ENCODE data around the gene LPGAT1.

LPGAT1 gene

DNA sequence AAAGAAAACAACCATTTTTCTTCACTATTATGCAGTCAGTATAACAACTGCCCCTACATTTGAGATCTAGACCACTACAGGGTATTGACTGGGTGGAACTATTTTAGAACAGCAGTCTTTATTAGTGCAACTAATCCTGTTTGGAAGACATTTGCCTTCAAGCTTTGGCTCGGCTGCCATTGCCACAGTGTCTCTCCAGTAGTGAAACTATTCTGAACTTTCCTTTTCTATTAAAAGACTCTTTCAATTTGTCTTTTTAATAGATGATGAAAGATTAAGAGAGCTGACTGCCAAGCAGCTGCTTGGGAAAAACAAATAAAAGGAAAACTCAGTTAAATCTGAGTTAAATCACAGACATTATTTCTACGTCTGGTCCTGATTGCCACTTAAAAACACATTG is 49.3 kb downstream of the LPGAT1 start:
- in situ Hi-C loops (cut with HindIII; ENCODE audit: low sequenced_read_pairs) = loop anchor here (10.0 kb wide), 1 partner anchor 64 kb away; no protein-coding TSS in a partner anchor

DNA sequence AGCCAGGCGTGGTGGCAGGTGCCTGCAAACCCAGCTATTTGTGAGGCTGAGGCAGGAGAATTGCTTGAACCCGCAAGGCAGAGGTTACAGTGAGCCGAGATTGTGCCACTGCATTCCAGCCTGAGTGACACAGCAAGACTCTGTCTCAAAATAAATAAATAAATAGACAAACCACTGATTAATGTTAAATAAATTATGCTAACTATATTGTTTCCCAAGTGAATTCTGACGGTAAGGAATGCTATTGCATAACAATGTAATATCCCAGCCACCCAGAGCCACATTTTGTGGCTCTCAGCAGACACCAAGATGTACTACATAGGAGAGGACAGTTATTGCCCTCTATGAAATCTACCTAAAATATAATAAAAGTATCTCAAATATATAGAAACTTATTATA is 55.4 kb downstream of the LPGAT1 start:
- in situ Hi-C loops (cut with HindIII; ENCODE audit: low sequenced_read_pairs) = no loop called here

DNA sequence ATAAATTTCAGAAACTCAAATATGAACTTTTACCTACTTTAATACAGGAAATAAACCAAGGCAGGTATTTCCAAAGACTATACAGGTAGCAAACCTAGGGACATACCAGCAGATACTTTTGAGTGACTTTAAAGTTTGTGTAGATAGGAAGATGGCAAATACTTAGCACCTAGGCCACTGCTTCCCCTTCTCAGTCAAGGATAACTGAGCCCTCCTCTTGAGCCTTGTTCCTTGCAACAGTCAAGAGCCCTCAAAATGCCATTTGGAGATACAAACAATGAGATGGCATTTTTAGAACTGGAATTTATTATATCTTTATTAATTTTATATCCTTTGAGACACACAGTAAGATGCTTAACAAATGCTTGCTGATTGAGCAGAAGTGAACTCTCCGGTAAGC is 65.9 kb downstream of the LPGAT1 start:
- in situ Hi-C loops (cut with HindIII; ENCODE audit: low sequenced_read_pairs) = no loop called here

DNA sequence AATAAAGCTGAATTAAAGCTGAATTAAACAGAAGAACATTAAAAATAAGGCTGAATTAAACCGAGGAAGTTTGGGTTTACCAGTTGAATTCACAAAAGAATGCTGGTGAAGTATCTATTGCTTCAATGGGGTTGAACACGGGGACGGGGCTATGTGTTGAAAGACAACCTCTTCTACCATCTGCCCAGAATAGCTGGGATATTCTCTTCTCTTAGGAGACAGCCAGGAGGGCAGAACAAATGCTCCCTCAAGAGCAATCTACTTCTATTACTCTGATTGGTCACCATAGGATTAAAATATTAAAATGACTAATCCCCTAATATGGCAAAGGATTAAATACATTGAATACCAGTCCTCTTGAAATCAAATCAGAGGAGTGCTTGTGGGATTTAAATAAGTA is 68.4 kb downstream of the LPGAT1 start:
- in situ Hi-C loops (cut with HindIII; ENCODE audit: low sequenced_read_pairs) = no loop called here

DNA sequence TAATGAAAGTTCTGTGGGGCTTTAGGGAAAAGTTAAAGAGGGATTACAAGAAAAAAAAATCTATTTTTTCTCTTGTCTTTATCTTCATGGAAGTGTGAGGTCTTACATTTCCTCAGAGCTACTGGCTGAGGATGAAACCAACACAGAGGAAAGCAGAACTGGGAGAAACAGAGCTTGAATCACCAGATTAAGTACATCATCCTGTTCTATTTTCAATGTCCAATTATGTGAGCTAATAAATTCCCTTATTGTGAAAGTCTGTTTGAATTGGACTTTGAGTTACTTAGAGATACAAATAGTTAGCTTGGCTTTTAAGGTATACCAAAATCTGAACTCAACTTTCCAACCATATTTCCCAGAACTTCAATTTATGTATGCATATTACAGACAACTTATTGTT is 69.2 kb downstream of the LPGAT1 start:
- in situ Hi-C loops (cut with HindIII; ENCODE audit: low sequenced_read_pairs) = no loop called here

DNA sequence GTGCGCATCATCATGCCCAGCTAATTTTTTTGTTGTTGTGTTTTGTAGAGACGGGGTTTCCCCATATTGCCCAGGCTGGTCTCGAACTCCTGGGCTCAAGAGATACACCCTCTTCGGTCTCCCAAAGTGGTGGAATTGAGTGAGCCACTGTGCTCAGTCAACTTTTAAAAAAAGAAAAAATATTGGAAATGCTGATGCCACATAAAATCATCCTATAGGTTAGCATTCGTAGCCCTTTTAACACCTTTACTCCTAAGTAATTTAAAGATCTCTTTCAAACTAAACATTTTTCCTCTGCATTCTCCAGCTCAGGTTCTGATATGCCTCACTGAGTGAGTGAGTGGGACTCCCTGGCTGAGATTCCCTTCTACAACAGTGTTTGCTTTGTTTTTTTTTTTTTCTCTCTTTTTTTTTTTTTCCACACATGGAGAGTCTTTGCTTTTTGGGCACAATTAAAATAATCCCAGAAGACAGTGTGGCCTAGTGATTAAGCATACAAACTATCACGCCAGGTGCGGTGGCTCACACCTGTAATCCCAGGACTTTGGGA is 74.0 kb downstream of the LPGAT1 start:
- in situ Hi-C loops (cut with HindIII; ENCODE audit: low sequenced_read_pairs) = no loop called here

DNA sequence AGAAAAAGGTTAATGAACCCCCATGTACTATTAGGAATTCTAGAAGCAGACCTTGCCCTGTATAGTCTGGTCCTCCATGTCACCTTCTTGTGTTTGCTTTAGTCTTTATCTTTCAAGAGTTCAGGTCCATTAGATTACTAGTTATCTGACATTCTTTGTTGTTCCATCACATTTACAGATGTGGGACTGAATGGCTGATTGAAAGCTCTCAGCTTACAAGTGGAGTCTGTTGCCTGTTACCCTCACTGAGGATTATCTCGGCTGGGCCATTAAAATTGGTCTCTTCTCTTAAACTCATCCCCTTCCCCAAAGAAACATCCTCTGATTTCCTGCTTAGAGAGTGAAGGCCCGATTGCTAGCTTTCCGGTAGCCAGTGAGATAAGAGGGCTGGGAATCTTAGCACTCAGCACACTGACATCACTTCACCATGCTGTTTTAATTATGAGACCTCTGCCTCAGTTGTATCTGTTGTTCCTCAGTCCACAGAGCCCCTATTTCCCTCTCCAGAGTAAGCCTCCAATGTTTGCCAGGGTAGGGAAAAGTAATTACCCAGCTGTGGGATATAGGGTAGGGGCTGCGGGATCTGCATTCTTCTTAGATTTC is 76.8 kb downstream of the LPGAT1 start:
- in situ Hi-C loops (cut with HindIII; ENCODE audit: low sequenced_read_pairs) = no loop called here

DNA sequence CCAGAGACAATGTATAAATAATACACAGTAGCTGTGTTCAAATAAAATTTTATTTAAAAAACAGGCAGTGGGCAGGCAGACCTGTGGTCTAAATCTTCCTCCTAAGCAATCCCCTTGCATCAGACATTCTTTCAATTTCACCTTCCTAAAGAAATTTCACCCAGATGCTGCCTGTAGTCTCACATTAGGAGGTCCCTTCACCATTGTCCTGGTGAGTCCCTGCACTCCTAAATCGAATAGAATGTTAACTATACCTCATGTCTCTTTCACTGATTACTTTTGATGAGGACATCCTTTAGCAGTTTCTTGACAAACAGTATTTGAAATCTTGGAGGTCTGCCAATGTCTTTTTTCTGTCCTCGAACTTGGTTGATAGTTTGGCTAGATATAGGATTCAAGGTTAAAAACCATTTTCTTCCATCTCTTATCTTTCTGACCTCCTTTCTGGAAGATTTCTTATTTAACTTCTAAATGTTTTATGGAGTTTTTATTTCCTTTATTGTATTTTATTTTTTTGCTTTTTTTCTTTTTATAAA is 77.5 kb downstream of the LPGAT1 start:
- in situ Hi-C loops (cut with HindIII; ENCODE audit: low sequenced_read_pairs) = no loop called here

DNA sequence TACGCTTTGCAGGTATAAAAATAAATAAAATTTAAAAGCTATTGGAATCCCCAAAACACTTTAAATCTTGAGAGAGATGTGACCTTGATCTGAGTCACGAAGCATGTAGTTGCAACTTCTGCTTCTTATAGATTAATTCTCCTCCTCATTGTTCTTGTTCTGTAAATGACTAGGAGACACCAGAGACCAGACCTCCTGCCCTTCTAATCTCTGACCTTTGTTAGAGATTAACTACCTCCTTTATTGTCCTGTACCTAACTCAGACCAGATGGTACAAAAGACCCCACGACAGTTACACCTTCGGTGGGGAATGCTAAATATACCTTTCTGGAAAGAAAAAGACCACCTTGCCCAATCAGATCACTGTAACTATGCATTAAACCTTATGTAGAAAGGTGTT is 78.2 kb downstream of the LPGAT1 start:
- in situ Hi-C loops (cut with HindIII; ENCODE audit: low sequenced_read_pairs) = no loop called here

DNA sequence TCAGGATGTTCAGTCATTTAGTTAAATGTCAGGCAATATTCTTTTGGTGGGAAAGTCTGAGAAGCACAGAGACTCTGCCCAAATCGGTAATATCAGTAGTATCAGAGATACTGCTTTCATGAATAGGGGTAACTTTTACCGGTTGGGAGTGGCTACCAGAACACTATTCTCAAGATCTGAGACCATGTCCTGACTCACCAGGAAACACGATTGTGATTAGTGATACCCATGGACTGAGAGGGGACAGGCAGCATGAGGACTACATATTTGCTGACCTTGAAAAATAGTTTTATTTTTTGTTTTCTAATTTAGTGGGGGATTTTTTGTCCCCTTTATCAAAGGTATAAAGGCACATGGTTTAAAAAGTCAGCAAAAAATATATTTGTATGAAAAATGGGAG is 79.1 kb downstream of the LPGAT1 start:
- in situ Hi-C loops (cut with HindIII; ENCODE audit: low sequenced_read_pairs) = no loop called here

DNA sequence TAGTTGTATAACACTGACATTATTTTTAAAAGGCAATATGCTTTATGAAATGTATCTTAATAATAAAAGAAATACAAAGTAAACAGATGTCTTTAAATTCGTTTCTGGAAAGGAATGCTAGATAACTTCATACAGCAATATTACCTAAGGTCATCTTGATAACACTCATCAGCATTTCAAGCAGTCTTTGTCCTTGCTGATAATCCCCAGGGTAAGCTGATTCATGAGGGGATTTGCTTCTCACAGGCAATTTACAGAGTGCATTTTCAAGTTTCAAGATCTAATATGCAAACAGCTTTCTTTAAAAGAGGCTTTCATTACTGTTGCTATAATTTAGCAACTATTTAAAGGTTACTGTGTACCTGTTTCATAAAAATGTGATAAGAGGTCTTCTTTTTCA is 80.0 kb downstream of the LPGAT1 start:
- in situ Hi-C loops (cut with HindIII; ENCODE audit: low sequenced_read_pairs) = no loop called here

DNA sequence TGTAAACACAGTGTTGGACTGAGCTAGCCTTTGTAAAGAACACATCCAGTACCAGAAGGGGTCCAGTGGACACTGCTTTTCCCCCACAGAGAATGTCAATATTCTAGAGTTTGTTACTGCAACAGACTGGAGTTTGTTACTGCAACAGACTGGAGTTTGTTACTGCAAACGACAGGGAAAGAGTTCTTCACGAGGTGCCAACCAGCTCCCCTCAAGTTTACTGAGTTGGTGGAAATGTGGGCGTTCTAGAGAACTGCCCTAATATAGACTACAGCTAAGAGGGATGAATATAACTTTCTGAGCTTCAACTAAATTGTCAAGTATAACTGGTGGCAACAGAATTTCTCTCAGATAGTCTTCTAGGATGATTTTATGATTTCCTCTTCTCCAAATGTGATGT is 81.3 kb downstream of the LPGAT1 start:
- in situ Hi-C loops (cut with HindIII; ENCODE audit: low sequenced_read_pairs) = no loop called here

DNA sequence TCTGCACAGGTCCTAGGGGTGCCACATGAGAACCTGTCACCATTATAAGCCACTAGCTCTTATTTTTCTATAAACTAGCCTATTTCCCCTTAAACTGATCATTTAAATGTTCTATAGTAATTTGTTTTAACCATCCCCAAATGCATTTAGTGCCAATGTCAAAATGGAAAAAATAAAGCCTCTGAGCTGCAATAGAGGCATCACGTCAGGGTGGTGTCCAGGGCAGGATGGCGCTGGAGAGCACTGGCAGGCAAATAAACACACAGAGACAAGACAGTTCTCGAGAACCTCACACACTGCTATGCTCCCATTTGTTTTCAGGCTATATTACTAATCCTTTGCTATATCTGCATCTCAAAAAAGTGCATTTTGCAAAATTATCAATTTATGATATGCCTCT is 81.8 kb downstream of the LPGAT1 start:
- in situ Hi-C loops (cut with HindIII; ENCODE audit: low sequenced_read_pairs) = no loop called here

DNA sequence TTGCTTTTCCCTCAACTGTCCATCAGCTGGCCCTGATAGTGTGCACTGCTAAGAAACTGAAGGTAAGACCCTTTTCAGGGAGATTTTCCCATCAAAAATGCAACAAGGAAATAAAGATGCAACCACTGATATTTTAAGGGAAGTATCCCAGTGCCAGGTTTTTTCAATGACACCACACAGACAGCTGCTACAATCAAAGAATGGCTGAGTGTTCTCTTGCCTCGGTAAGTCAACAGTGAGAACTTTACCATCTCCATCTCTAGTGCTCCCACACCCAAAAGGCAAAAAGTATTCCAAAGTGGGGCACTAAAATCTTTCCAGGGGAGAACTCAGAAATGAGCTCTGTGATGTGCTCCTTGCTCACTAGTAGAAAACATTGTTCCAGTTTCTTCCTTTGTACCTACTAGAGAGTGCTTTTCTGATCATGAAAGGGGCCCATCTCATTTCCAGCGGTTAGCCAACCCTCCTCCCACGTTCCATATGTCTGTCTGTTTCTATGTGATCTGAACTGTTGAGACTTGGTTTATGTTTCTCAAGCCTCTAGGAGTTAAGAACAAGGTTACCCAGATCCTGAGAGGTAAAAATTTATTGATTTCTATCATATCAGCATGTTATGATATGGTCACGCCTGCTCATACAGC is 87.6 kb downstream of the LPGAT1 start:
- in situ Hi-C loops (cut with HindIII; ENCODE audit: low sequenced_read_pairs) = no loop called here

DNA sequence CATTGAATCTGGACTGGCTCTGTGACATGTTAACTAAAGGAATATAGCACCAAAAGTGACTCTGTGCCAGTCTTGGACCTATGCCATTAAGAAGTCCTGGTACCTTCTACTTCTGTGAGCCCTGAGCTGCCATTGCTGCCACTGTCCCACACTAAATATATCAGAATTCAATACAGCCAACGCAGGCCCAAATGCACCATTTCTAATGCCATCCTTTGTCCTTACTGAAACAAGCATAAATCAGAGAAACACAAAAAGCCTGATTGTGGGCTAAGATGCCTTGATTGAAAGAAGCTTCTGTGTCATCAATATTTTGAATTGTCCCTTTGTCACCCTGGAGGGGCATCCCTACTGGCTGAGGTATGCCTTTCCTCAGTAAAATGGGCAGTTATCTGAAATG is 88.3 kb downstream of the LPGAT1 start:
- in situ Hi-C loops (cut with HindIII; ENCODE audit: low sequenced_read_pairs) = no loop called here

DNA sequence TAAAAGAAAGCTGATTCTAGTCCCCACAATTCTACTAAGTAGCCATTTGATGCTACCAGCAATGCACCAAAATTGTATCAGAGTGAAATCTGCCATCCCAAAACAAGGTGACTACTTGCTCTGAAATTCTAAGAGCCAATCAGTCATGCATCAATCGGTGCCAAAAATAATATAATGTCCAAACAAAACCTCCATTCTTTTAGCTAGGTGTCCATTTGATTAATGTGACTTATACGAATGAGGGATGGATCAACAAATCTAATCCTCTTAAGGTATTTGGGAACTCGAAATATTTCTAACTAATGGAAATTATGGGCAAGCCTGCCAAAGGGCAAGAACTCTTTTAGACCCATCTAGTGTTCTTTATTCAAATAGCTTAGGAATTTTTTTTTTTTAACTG is 88.8 kb downstream of the LPGAT1 start:
- in situ Hi-C loops (cut with HindIII; ENCODE audit: low sequenced_read_pairs) = no loop called here

DNA sequence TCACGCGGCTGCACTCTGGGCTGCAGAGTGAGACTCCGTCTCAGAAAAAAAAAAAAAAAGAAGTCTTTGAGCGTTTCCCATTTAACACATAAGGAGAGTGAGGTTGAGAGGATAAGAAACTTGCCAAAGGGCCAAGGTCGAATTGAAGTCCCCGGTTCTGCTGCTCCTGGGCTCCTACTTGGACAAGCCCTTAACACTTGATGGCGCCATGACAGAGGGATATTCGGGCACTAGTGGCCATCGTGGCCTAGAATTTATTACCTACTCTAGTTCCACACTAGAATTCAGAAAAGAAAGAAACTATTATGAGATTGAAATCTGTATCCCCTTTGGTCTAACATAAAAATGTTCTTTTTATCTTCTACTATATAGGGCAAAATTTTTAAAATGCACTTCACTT is 89.4 kb downstream of the LPGAT1 start:
- in situ Hi-C loops (cut with HindIII; ENCODE audit: low sequenced_read_pairs) = no loop called here

DNA sequence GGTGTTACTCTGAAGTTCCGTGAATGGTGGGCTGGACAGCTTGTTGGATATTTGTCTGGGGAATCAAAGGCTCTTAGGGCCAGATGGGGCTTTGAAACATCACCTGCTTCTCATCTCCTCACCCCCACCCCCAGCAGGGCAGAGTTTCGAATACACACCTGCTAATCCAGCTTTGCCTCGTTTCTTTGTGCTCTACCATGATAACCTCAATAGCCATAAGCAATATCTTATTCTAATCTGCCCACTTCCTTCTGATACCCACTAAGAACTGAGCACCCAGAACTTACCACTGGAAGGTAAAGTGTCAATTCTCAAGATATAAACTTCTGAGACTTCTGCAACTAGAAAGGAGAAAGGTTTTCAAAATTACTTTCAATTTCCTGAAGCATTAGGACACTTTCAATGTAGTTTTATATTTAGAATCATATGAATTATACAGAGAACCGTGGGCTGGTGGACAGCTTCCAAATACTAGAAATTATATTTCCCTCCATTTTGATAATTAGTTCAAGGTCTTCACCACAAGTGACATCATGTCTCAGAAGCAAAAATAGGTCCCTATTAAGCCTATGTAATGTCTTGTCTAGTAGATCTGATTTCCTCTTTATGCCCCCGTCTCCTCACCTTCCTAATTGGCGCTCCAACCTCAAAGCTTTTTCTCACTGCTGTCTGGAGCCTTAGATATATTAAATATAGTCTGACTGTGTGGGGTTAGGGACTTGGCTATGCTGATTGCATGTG is 90.7 kb downstream of the LPGAT1 start:
- in situ Hi-C loops (cut with HindIII; ENCODE audit: low sequenced_read_pairs) = no loop called here

DNA sequence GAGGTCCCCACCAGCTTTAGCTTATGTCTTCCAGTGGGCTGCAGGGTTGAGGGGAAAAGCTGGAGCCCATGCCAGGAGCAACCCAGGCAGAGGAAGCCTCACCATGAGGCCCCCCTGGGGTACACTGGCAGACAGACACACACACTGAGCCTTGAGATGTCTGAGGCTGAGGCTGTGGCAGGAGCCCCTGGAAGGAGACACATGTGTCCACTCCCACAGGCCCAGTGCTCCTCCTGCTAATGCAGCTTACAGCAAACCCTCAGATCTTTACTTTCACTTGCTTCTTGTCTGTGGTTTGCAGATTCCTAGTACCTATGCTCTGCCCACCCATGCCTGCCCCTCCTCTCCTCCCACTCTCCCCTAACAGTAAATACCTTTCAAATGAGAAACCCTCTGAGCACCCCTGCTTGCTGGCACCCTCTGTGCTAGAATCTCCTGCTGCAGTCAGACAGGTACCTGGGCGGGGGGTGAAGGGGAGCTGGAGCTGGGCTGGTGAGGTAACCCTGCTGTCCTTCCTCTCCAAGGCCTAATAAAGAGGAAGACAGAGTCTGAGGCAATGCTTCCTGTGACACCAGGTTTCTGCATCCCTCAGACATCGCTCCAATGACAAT is 91.8 kb downstream of the LPGAT1 start:
- in situ Hi-C loops (cut with HindIII; ENCODE audit: low sequenced_read_pairs) = no loop called here

DNA sequence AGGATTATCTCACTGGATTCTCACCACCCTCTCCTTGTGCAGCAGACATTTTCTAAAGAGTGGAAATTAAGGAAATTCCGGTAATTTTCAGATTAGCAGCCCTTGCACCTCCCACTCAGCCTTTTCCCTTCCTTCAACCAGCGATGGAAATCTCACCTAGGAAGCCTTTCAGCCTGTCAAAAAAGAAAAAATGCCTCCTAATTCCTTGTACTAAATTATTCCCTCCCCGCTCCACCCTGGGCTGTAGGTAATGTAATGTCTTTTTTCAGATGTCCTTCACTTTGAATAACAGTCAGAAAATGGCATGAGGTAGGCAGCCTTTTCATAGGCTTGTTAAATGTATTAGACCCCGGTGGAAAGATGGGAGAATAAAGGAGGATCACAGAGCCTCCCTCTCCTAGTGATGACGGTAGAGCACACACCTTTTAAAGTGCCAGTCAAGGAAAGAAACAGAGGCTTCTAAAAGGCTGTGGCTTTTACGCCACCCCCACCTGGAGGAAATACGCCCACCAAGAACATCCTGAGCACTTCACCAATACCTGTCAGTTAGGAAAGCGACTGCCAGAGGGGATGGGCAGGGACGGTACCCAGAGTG is 92.4 kb downstream of the LPGAT1 start:
- in situ Hi-C loops (cut with HindIII; ENCODE audit: low sequenced_read_pairs) = no loop called here

Data from endothelial cell of hepatic sinusoid (primary cell).